HG02642 (cell line): ENCODE results near the gene YAE1.

ENCODE experiments used
- ATAC-seq: cut with Tn5 transposase; IDR thresholded peaks from one replicate; pipeline ENCODE4 v1.9.1; 2021; ENCODE audit warnings: mild to moderate bottlenecking; ENCODE audit not compliant: unreplicated experiment, poor library complexity

The YAE1 gene

DNA sequence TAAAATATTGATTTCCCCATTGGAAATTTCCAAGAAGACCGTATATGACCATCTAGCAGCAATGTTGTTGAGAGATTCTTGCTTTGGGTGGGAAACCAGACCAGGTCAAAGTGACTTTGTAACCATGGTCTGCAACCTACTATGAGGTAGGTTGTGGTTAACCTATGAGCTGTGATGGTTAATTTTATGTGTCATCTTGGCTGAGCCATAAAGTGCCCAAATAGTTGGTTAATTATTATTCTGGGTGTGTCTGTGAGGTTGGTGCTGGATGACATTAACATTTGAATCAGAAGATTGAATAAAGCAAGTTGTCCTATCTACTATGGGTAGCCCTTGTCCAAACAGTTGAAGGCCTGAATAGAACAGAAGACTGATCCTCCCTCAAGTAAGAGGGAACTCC is 38.9 kb downstream of the YAE1 start:
- no peak for ATAC-seq

DNA sequence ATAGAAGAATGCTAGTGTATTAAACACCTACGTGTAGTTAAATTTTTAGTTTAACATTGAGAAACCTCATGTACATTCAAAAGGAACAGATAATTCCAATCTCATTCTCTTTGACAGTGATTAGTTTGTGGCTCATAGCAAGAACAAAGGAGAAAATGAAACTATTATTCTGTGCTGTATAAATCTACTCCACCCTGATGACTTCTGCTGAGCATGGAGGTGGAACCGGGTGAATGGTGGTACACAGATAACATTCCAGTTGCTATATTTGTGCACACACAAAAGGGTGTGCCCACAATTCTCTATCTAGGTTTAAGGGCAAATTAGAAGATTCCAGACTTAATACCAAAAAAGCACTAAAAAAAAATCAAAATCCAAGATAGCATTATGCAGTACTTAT is 40.1 kb downstream of the YAE1 start:
- no peak for ATAC-seq

DNA sequence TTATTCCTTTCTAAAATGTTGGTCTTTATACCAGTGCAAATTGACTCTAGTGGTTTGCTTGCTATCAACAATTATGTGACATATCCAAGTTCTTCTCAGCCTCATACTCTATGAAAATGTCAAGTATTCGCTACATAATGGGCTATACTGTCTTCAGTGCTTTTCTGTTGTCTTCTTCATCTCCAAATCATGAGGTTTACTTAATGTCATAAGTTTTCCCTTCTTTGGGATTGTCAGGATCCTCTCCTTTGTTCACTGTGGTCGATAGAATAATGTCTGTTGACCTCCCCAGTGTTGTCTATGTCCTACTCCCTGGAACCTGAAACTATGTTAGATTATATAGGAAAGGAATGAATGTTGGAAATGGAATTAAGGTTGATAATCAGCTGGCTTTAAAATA is 40.7 kb downstream of the YAE1 start:
- ATAC-seq, result no peak

DNA sequence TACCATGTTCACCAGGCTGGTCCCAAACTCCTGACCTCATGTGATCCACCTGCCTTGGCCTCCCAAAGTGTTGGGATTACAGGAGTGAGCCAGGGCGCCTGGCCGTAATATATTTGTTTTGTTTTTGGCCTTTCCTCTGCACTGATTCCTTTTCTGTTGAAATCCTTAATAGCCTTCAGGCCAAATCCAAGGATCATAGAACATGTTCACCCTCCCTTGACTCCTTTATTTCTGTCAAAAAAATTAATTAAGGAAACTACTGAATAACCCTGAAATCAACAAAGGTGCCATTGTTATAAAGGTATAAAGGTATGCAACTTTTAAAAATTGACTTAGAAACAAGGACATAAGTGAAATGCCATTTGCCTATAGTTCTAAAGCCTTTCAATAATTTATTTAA is 41.7 kb downstream of the YAE1 start:
- no peak for ATAC-seq

DNA sequence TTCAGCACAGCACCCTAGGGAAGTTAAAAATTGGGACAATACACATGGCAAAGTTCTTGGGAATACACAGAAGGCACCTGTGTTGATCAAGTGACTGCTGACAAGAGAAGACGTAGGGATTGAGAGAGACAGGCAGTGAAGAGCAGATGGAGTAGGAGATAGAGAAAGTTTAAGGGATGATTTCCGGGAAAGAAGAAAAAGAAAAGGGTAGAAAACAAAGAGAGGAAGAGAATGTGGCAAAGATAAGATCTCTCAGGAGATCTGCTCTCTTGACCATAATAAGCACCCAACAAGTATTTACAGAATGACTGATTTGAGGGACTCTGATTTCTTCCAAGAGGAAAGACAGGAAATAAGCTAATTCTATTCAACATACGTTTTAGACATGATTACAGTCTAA is 42.1 kb downstream of the YAE1 start:
- ATAC-seq, result no peak

DNA sequence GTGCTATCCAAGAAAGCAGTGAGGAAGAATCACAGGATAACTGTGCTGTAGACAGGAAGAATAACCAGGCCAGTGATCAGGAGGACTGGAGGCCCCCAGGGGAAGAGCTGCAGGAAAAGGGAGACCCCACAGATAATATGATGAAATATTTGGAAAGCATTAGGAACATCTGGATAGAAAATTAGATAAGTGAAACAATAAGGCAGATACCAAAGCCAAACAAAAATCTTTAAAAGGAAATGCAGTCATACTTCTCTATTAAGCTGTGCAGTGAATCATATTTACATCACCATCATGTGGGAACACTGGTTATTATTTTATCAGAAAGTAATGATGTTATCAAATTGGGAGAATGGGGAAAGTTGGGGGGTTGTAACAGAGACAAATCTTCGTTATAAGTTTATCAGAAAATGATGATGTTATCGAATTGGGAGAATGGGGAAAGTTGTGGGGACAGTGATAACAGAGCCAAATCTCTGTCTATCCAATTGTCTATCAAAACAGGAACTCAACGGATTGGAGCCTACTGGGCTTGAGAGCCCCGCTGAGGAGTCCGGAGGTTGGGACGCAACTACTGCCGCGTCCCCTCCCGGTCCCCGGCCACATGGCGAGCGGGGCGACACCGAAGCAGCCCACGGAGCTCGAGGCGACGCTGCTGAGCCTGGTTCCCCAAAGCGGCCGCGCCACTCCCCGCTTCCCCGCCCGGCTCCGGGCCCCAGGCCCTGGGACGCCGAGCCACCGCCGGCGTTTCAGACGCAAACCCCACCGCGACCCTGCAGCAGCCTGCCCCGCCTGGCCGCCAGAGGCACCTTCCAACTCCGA is 43.1 kb downstream of the YAE1 start:
- ATAC-seq, result no peak

DNA sequence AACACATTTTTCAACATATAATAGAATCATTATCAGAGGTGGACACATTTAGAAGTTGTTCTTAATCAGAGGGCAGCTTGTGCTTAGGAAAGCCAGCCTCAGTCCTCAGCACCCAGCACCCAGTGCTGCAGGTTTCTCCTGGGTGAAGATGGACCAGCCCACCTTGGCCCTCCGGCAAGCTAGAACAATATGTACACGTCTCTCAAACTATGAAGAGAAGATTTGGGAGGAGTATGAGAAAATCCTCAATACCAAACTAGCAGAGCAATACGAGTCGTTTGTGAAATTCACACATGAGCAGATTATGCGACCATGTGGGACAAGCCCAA is 43.7 kb downstream of the YAE1 start:
- ATAC-seq, result no peak

DNA sequence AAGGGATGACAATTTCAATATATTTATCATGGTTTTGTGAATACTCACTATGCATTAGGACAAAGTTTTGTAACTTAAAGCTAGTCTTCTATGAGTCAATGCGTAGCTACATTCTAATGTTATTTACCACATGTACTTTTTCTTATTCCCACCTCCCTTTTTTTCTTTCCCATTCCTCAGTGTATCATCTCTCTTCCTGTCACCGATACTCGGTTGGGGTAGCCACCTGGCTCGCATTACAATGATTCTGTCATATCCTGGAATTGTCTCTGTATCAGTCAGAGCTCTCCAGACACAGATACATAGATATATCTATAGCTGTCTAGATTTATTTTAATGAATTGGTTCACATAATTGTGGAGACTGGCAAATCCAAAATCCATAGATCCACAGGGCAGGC is 47.4 kb downstream of the YAE1 start:
- no peak for ATAC-seq

DNA sequence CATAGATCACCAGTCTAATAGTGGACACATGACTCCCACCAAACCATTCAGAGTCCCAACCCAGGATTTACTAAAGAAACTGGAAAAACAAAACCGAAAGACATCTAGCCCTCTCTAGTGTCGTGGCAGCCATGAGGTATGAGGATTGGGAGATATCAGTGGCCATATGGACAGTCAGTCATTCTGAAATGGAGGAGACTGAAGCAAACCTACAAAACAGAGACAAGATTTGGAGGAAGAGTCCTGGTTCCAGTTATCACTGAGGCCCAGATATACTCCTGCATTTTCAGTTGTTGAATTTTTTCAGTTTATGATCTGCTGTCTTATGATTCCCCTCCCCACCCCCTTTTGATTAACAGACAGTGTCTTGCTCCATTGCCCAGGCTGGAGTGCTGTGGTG is 48.1 kb downstream of the YAE1 start:
- no peak for ATAC-seq

DNA sequence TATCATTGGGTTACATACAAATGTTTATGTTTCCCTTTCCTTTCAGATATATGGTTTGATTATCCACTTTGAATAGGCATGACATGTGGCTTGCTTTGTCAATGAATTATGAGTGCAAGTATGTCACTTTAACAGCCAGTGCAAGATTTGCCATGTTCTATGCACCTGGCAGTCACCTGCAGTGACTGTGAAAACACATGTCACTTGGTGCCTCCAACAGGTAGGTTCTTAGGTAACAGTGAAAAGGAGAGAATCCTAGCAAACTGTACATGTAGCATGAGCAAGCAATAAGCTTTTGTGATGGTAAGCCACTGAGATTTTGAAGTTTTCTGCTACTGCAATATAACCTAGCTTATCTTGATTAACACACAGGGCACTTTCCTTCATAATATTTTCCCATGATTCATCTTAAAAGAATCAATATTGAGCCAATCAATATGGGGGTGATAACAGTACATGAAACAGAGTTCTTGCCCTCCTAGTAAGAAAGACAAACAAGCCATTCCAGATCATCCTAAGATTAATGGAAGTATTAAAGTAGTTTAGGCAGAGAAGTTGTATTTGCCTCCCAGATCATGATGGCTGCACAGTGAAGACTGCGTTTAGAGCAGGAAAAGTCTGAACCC is 49.3 kb downstream of the YAE1 start:
- ATAC-seq, result no peak

DNA sequence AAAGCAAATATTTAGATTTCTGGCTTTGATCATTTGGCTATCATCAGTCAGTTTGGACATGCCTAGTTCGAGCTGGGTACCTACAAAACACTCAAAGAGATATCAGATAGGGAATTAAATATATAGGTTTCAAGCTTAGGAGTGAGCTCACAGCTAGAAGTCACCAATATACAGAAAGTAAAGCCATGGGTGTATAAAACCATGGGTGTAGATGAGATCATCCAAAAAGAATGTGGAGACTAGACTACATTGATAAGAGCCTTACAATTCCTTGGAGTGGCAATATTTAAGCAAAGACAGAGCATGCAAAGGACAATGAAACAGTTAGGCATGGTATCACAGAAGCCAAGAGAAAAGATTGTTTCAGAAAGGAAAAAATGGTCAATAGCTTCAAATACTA is 49.9 kb downstream of the YAE1 start:
- ATAC-seq, result no peak

DNA sequence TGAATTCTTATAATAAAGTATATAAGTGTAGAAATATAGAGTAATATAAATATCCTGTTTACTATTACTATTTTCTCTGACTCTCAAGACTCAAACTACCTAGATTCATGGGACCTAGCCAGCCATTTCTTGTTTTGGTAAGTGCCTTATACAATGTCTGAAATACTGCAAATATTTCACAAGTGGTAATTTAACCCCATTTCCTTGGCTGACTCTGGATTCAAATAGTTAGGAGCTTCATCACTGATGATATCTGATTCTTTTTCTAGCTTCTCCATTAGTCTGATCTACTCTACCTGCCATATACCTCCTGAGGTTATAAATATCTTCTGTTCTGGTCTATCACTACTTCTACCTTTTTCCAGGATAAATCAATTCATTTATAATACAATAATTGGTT is 50.8 kb downstream of the YAE1 start:
- no peak for ATAC-seq

DNA sequence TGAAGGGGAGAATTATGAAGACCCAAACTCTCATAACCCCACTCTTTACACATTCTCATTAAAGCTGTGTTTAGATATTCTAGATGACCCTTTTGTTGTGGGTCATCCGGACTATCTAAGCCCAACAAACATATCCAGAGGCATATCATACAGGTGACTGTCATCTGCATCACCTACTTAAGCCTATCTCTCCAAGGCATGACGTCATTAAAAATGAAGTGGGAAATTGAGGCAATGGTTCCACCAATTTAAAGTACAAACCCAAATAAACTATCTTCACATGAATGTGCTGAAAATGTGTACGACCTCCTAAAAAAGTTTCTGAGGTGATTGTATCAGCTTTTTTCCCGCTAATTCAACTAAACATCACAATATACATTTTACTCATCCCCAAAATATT is 52.7 kb downstream of the YAE1 start:
- ATAC-seq, result no peak

DNA sequence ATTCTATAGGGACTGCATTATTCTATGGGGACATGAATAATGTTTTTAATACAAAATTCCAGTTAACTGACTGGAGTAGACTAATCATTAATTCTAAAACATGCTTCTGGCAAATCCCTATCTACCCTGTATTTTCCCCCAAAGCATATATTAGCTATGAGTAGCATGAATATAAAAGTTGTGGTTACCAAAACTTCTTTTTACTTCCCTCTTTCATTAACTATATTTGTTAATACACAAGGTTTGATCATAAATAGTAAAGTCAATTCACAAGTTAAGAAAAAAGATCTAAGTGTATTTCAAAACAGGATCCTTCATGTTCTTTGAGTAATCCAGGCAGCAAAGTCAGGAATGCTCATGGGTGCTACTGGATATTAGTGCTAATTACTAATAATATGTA is 54.3 kb downstream of the YAE1 start:
- no peak for ATAC-seq

DNA sequence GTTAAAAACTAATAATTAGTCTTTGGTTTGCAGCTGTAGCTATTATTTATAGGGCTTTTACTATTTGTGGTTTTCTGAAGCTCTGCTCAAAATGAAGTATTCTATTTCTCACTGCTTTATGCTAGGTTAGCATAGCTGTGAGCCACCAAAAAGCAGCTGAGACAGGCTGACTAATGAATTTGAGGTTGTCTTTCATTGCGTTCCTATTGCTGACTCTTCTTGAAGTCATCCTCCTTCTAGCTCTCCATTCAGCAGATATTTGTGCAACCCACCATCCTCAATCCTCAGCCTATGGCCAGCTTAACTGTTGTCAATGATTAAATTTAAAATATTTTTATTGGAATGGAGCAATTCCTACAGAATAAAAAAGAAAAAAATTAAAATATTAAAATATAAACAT is 55.1 kb downstream of the YAE1 start:
- ATAC-seq, result no peak

DNA sequence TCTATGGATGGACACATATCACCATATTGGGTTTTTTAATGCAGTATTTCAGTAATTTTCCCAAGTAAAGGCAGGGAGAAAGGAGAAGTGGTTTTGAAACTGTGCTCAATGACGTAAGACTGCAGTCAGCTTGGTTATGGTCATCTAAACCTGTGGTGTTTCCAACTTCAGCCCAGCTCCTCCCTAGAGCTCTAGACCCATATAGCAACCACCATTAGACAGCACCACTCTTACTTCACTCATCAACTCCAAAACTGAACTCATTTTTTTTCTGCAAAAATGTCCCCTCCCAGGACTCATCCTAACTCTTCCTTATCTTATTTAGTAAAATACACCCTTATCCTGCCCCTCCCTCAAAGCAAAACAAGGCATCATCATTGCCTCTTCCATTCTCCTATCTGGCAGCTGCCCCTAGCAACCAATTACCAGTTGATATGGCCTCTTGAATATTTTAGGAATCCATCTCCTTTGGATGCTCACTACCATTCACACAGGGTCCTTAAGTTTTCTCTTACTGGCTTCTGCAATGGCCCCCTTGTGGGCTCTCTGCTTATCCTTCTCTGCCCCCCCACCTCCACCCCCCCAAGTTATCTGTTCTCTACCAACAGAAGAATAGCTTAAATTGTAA is 55.7 kb downstream of the YAE1 start:
- no peak for ATAC-seq
